Endothelial cell of umbilical vein (primary cell): ENCODE measurements around the gene RPL22L1. TPM values are rescaled to one million over a fixed set of nuclear protein-coding genes. Genes with fewer than 3 reads are reported as not detected.
"Not testable (repeated sequence)": the region's sequence is repeated elsewhere in the genome, so short reads cannot be mapped to it uniquely, and the experiment has no call there.

Experiments used
- BruUV-seq: library from RNA; stranded (reverse); fragments of 400-500 nt; replicated peaks from 2 replicates; lab custom pipeline; 2021; lab: Mats Ljungman, UMichigan
- CTCF ChIA-PET: fragments of 300-600, 350-600 bp; sonication (Branson Sonifier 250); formaldehyde crosslinking; loops from one replicate; lab custom pipeline; 2021; ENCODE audit warnings: antibody characterized with exemption, inconsistent platforms; lab: Charles Lee
- POLR2A ChIA-PET: fragments of 300-600, 350-600 bp; sonication (Branson Sonifier 250); formaldehyde crosslinking; loops from one replicate; lab custom pipeline; 2021; ENCODE audit warnings: antibody characterized with exemption, inconsistent platforms; lab: Charles Lee
- DNase-seq: peaks from one replicate; pipeline ENCODE4 v3.0.0-alpha.2; 2011; ENCODE audit warnings: low read depth, low spot score
- FAIRE-seq: peaks from 2 replicates; lab custom pipeline; 2011; peaks lifted over from hg19 to GRCh38; lab: Jason Lieb, UNC
- H2AFZ ChIP-seq: 2 replicates; pipeline ENCODE4 v1.6.0; 2012; ENCODE audit warnings: low read depth, low read length, control low read depth, inconsistent platforms
- H3K27ac ChIP-seq: 2 replicates; pipeline ENCODE4 v1.5.1; 2011; ENCODE audit warnings: low read depth, mild to moderate bottlenecking, control low read depth, low read length, moderate library complexity; ENCODE audit not compliant: insufficient read depth
- H3K27me3 ChIP-seq, 2 experiments: 2 replicates each; pipeline versions ENCODE4 v1.6.0 to v1.6.1; 2011; ENCODE audit warnings: low read length in 2 of 2, mixed read lengths in 1 of 2; ENCODE audit not compliant: control insufficient read depth in 2 of 2, insufficient read depth in 2 of 2
- H3K36me3 ChIP-seq, 2 experiments: 2 replicates in 1 of 2; 3 replicates in 1 of 2; pipeline ENCODE4 v1.5.1; 2011; ENCODE audit warnings: low read length in 2 of 2, mild to moderate bottlenecking in 1 of 2, moderate library complexity in 1 of 2; ENCODE audit not compliant: control insufficient read depth in 2 of 2, insufficient read depth in 2 of 2; ENCODE audit errors: extremely low read depth in 1 of 2
- H3K4me1 ChIP-seq: 3 replicates; pipeline ENCODE4 v1.5.1; 2011; ENCODE audit warnings: mild to moderate bottlenecking, low read length; ENCODE audit not compliant: control insufficient read depth, insufficient read depth; ENCODE audit errors: extremely low read depth
- H3K4me2 ChIP-seq: 2 replicates; pipeline ENCODE4 v1.6.1; 2011; ENCODE audit warnings: low read length, control low read depth, mixed read lengths; ENCODE audit not compliant: insufficient read depth
- H3K4me3 ChIP-seq, 3 experiments: fragments of 200-600 bp in 1 of 3; sonication (generic), shearing (Covaris generic) in 1 of 3; replicated peaks in 1 of 3; 2 replicates each; pipeline ENCODE4 v1.5.1; 2011 to 2016; ENCODE audit warnings: control low read depth in 3 of 3, low read length in 3 of 3, mild to moderate bottlenecking in 2 of 3, inconsistent platforms in 1 of 3, low read depth in 1 of 3, moderate library complexity in 1 of 3; ENCODE audit not compliant: insufficient read depth in 1 of 3
- H3K79me2 ChIP-seq: 2 replicates; pipeline ENCODE4 v1.6.0; 2012; ENCODE audit warnings: low read length, inconsistent platforms; ENCODE audit not compliant: control insufficient read depth, insufficient read depth
- H3K9ac ChIP-seq: replicated peaks from 2 replicates; pipeline ENCODE3; 2011; ENCODE audit warnings: low read length, control low read depth; ENCODE audit not compliant: insufficient read depth; ENCODE audit errors: extremely low read depth
- H3K9me1 ChIP-seq: replicated peaks from 3 replicates; pipeline ENCODE4 v1.6.0; 2011; ENCODE audit warnings: mild to moderate bottlenecking, low read length; ENCODE audit not compliant: control insufficient read depth, insufficient read depth; ENCODE audit errors: extremely low read depth
- H3K9me3 ChIP-seq: replicated peaks from 2 replicates; pipeline ENCODE4 v1.5.1; 2012; ENCODE audit warnings: low read length, inconsistent platforms; ENCODE audit not compliant: control insufficient read depth, insufficient read depth
- H4K20me1 ChIP-seq: replicated peaks from 2 replicates; pipeline ENCODE3; 2011; ENCODE audit warnings: mild to moderate bottlenecking, low read length; ENCODE audit not compliant: control insufficient read depth, insufficient read depth; ENCODE audit errors: extremely low read depth
- FOS ChIP-seq: IDR thresholded peaks from 2 replicates; pipeline ENCODE4 v1.6.1; 2011; ENCODE audit warnings: mild to moderate bottlenecking, low read length, moderate library complexity, borderline replicate concordance; ENCODE audit not compliant: insufficient read depth
- JUN ChIP-seq: IDR thresholded peaks from 2 replicates; pipeline ENCODE4 v1.6.1; 2011; ENCODE audit warnings: borderline replicate concordance, low read depth; ENCODE audit not compliant: insufficient read length, insufficient read depth
- MAX ChIP-seq: IDR thresholded peaks from 2 replicates; pipeline ENCODE4 v1.6.1; 2011; ENCODE audit not compliant: insufficient read depth, insufficient read length
- MYC ChIP-seq: IDR thresholded peaks from one replicate; pipeline ENCODE4 v1.6.1; 2011; ENCODE audit warnings: mild to moderate bottlenecking, low read depth, low read length
- POLR2AphosphoS5 ChIP-seq: IDR thresholded peaks from 2 replicates; pipeline ENCODE4 v1.6.1; 2012; ENCODE audit warnings: low read depth, mild to moderate bottlenecking, control low read depth, low read length, moderate library complexity; ENCODE audit not compliant: insufficient read depth
- dilution Hi-C: fragments of 300-500 bp; cut with MboI; formaldehyde crosslinking; loops from one replicate; pipeline ENCODE4 v1.15.0; 2019; ENCODE audit warnings: low sequenced_read_pairs; ENCODE audit not compliant: extremely low pct_ligation_motif_present
- intact Hi-C: fragments of 100-400 bp; cut with micrococcal nuclease; formaldehyde crosslinking; loops from one replicate; pipeline ENCODE4 v1.10.0; 2022
- polyA plus RNA-seq, 4 experiments: library from polyadenylated mRNA; depleted of rRNA in 3 of 4; stranded (reverse) in 3 of 4; unstranded in 1 of 4; fragments of >200 nt; gene quantifications; 2 replicates each; pipeline versions ENCODE4 v1.2.1 to v1.2.3, GENCODE V29; 2011 to 2012; ENCODE audit warnings: missing spikeins in 1 of 4
- total RNA-seq: library from RNA; stranded (reverse); gene quantifications from 2 replicates; pipeline ENCODE4 v1.2.3, GENCODE V29; 2021

RPL22L1 gene
- total and polyA plus RNA-seq, 2 donors (not counting 3 experiments of a cell fraction or from before 2014, with no cell fraction given): 65.0 to 176 TPM

- FAIRE-seq, H3K9me1 ChIP-seq, intact Hi-C loops, DNase-seq, H3K4me3 ChIP-seq, H3K9me3 ChIP-seq, H3K36me3 ChIP-seq, BruUV-seq, H3K4me2 ChIP-seq, H3K79me2 ChIP-seq, POLR2A ChIA-PET, H3K9ac ChIP-seq, H3K27me3 ChIP-seq, H3K27ac ChIP-seq, H2AFZ ChIP-seq, H3K4me1 ChIP-seq, H4K20me1 ChIP-seq: not testable (repeated sequence)
- CTCF ChIA-PET: interaction anchor here (1.0 to 2.0 kb wide), 4 partner anchors 31 to 404 kb away, joined by 3 to 8 read pairs (median 5); no protein-coding TSS in a partner anchor
- dilution Hi-C loops: loop anchor here (10.0 kb wide), 1 partner anchor 373 kb away; no protein-coding TSS in a partner anchor
Observed at GRCh38 chr3:170817471-170817870, 52.5 kb downstream of the RPL22L1 start.

DNA sequence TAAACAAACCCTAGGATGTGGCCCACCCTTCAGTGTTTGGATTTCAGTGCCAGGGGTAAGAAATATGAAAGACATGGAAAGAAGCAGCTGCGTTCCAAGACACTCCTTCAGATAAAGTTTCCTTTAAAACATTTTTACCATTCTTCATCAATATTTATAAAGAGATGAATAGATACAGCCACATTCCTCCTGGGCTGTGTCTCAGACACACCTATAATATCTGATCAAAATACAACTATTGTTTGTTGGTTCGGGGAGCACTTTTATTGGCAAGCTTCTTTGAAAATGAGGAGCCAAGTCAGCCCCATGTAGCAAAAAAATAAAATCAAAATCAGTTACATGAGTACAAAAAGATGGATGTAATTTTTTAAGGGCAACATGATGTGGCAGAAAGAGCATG lies 53.2 kb downstream of the RPL22L1 start:
- no peak overlapping the region for H3K4me2 ChIP-seq
- no peaks in the 10 kb centered on the region for H3K9me1 ChIP-seq
- H4K20me1 ChIP-seq: no peaks in the 10 kb centered on the region
- H2AFZ ChIP-seq: no peak overlapping the region
- CTCF ChIA-PET: interaction anchor here (0.8 to 2.0 kb wide), 5 partner anchors 32 to 635 kb away, joined by 3 to 8 read pairs (median 5); partner anchors contain the start of gene PHC3
- H3K9ac ChIP-seq: no peak overlapping the region
- H3K4me3 ChIP-seq: no peak overlapping the region
- no peaks in the 10 kb centered on the region for H3K79me2 ChIP-seq
- no peaks in the 10 kb centered on the region for H3K36me3 ChIP-seq
- intact Hi-C loops (no loop called here), dilution Hi-C loops (loop anchor here (10.0 kb wide), 1 partner anchor 372 kb away; no protein-coding TSS in a partner anchor)
- POLR2A ChIA-PET: interaction anchor here (0.6 kb wide), 1 partner anchor 393 kb away, joined by 8 read pairs; no protein-coding TSS in a partner anchor
- peaks cover 3% of the 10 kb centered on the region for H3K4me1 ChIP-seq
- no peaks in the 10 kb centered on the region for H3K9me3 ChIP-seq
- BruUV-seq: no TSS peak
- FAIRE-seq (no peak), DNase-seq (no peak)
- TF ChIP-seq JUN (no peak), POLR2AphosphoS5 (no peak), MYC (no peak), MAX (no peak), FOS (no peak)
- H3K27me3 ChIP-seq: no peaks in the 10 kb centered on the region
- no peak overlapping the region for H3K27ac ChIP-seq
